ENCODE data around the gene GGACT.
A peak's percentile ranks its signal among the peaks of the same experiment; 100 is the strongest.
"Not testable (repeated sequence)": the region's sequence is repeated elsewhere in the genome, so short reads cannot be mapped to it uniquely, and the experiment has no call there.

Gene GGACT

GRCh38 chr13:100600461-100600860 is 11.9 kb upstream of the GGACT start:
- DNase-seq, result no peak

GRCh38 chr13:100597253-100597652 is 8.7 kb upstream of the GGACT start:
- DNase-seq, result no peak

GRCh38 chr13:100596516-100596915 is 7.9 kb upstream of the GGACT start:
- DNase-seq, result no peak

- DNase-seq, result no peak
Measured at GRCh38 chr13:100594731-100595130, 6.1 kb upstream of the GGACT start.

- DNase-seq, result no peak
Measured at GRCh38 chr13:100594255-100594654, 5.7 kb upstream of the GGACT start.

- no peak for DNase-seq
Measured at GRCh38 chr13:100589178-100589725, 663 bp upstream of the GGACT start.

GRCh38 chr13:100584896-100585295 is 3.7 kb downstream of the GGACT start:
- no peak for DNase-seq

- no peak for DNase-seq
Measured at GRCh38 chr13:100581504-100581903, 7.1 kb downstream of the GGACT start.

- no peak for DNase-seq
Measured at GRCh38 chr13:100581030-100581429, 7.6 kb downstream of the GGACT start.

- no peak for DNase-seq
Measured at GRCh38 chr13:100580045-100580444, 8.5 kb downstream of the GGACT start.

GRCh38 chr13:100577239-100577638 is 11.3 kb downstream of the GGACT start:
- DNase-seq, result not testable (repeated sequence)

GRCh38 chr13:100573121-100573520 is 15.5 kb downstream of the GGACT start:
- peak; percentile 58 for DNase-seq

- no peak for DNase-seq
Measured at GRCh38 chr13:100566543-100566942, 22.0 kb downstream of the GGACT start.

GRCh38 chr13:100565286-100565685 is 23.3 kb downstream of the GGACT start:
- DNase-seq, result no peak

GRCh38 chr13:100564444-100565223 is 24.0 kb downstream of the GGACT start:
- no peak for DNase-seq

GRCh38 chr13:100563779-100564178 is 24.8 kb downstream of the GGACT start:
- DNase-seq, result no peak

GRCh38 chr13:100561599-100562204 is 26.9 kb downstream of the GGACT start:
- DNase-seq, result no peak

- DNase-seq, result no peak
Measured at GRCh38 chr13:100561158-100561499, 27.5 kb downstream of the GGACT start.

- DNase-seq, result no peak
Measured at GRCh38 chr13:100560498-100561157, 28.0 kb downstream of the GGACT start.

GRCh38 chr13:100559886-100560285 is 28.7 kb downstream of the GGACT start:
- no peak for DNase-seq

GRCh38 chr13:100552755-100553154 is 35.8 kb downstream of the GGACT start:
- DNase-seq, result no peak

GRCh38 chr13:100549316-100549715 is 39.3 kb downstream of the GGACT start:
- DNase-seq, result no peak

- peak; percentile 1 for DNase-seq
Measured at GRCh38 chr13:100547791-100548201, 40.8 kb downstream of the GGACT start.
